AG04450 (cell line): ENCODE data around the gene SMARCA2. TPM values are rescaled to one million over a fixed set of nuclear protein-coding genes. Genes with fewer than 3 reads are reported as not detected.

Experiments used
- CTCF ChIA-PET: fragments of 300-600, 350-600 bp; formaldehyde crosslinking; extraction: SDS; loops from one replicate; lab custom pipeline; 2022; ENCODE audit warnings: antibody characterized with exemption, inconsistent platforms; lab: Charles Lee
- POLR2A ChIA-PET: fragments of 350-600 bp; formaldehyde crosslinking; extraction: SDS; loops from one replicate; lab custom pipeline; 2021; ENCODE audit warnings: antibody characterized with exemption, inconsistent platforms; lab: Yijun Ruan, JAX
- DNase-seq: peaks from one replicate; pipeline ENCODE4 v3.0.0-alpha.2; 2011; ENCODE audit warnings: low read depth, low spot score
- H3K27ac ChIP-seq: one replicate; pipeline ENCODE4 v1.5.1; 2012; ENCODE audit warnings: low read depth, low read length, control low read depth
- H3K27me3 ChIP-seq: one replicate; pipeline ENCODE4 v1.6.0; 2012; ENCODE audit warnings: low read length; ENCODE audit not compliant: control insufficient read depth, insufficient read depth
- H3K4me3 ChIP-seq: 2 replicates; pipeline ENCODE4 v1.5.1; 2011; ENCODE audit warnings: mild to moderate bottlenecking, low read depth, low read length, control low read depth
- H3K9me3 ChIP-seq: 2 replicates; pipeline ENCODE4 v1.5.1; 2012; ENCODE audit warnings: low read length; ENCODE audit not compliant: control insufficient read depth, insufficient read depth
- polyA plus RNA-seq: library from polyadenylated mRNA; depleted of rRNA; stranded (reverse); fragments of >200 nt; gene quantifications from 2 replicates; pipeline ENCODE4 v1.2.3, GENCODE V29; 2011
- TF ChIP-seq, protein P1 (sequence below): IDR thresholded peaks from 2 replicates; pipeline ENCODE4 v1.5.1; 2011; ENCODE audit warnings: low read depth, low read length, control low read depth, inconsistent platforms

SMARCA2 gene
- polyA plus RNA-seq, 1 experiment = 51.2 TPM

DNA sequence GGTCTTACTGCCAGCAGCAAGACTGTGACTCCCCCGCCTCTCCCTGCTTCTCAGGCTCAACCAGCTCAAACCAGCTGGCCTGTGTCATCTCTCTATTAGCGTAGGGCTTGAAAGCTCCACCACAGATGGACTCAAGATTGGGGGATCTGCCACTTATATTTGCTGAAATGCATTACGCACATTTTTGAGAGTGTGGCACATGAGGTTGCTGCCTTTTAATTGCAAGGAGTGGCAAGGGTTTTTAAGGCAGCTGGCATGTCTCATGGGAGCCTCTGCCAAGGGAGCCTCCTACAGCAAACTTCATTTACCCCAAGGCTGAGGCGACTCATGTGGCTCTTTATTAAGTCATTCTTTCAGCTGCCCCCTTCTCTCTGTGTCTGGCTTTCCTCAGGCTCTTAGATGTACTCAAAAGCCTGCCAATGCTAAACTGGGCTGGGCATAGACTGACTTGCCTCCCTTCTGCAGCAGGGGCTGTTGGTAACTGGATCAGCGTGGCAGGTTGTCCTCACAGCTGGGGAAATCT lies 219.3 kb downstream of the SMARCA2 start:
- no peak for DNase-seq
- TF ChIP-seq, protein P1, sequence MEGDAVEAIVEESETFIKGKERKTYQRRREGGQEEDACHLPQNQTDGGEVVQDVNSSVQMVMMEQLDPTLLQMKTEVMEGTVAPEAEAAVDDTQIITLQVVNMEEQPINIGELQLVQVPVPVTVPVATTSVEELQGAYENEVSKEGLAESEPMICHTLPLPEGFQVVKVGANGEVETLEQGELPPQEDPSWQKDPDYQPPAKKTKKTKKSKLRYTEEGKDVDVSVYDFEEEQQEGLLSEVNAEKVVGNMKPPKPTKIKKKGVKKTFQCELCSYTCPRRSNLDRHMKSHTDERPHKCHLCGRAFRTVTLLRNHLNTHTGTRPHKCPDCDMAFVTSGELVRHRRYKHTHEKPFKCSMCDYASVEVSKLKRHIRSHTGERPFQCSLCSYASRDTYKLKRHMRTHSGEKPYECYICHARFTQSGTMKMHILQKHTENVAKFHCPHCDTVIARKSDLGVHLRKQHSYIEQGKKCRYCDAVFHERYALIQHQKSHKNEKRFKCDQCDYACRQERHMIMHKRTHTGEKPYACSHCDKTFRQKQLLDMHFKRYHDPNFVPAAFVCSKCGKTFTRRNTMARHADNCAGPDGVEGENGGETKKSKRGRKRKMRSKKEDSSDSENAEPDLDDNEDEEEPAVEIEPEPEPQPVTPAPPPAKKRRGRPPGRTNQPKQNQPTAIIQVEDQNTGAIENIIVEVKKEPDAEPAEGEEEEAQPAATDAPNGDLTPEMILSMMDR = no peak
- no peaks in the 10 kb centered on the region for H3K27me3 ChIP-seq
- no peaks in the 10 kb centered on the region for H3K9me3 ChIP-seq
- no peak overlapping the region for H3K4me3 ChIP-seq
- no peak overlapping the region for H3K27ac ChIP-seq
- CTCF ChIA-PET = interaction anchor here (0.6 to 0.7 kb wide), 2 partner anchors 102 to 166 kb away, joined by 3 to 4 read pairs; no protein-coding TSS in a partner anchor
- POLR2A ChIA-PET = no interaction called here

GRCh38 chr9:2235623-2236022 lies 220.5 kb downstream of the SMARCA2 start:
- Histone ChIP-seq H3K27me3 (no peaks in the 10 kb centered on the region), H3K9me3 (no peaks in the 10 kb centered on the region), H3K27ac (no peak overlapping the region), H3K4me3 (no peak overlapping the region)
- ChIA-PET POLR2A (no interaction called here), CTCF (interaction anchor here (1.4 kb wide), 1 partner anchor 492 kb away, joined by 3 read pairs; no protein-coding TSS in a partner anchor)
- TF ChIP-seq, protein P1 = no peak
- DNase-seq = no peak

DNA sequence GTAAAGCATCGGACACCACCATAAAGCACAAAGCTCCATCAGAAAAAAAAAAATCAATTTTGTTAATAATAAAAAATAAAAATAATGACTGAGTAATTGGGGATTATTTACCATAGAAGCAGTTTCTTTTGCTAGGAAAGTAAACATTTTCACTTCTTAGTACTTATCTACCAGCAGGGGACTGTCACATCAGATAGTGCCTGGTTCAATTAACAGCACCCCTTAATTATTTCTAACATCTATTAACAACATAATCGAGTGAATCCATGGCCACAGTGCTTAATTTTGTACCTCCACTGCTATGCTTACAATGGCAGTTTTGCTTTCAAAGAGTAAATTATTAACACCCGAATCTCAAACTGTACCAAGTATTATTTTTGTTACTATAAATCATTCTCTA lies 221.7 kb downstream of the SMARCA2 start:
- CTCF ChIA-PET = interaction anchor here (1.0 kb wide), 1 partner anchor 115 kb away, joined by 3 read pairs; no protein-coding TSS in a partner anchor

DNA sequence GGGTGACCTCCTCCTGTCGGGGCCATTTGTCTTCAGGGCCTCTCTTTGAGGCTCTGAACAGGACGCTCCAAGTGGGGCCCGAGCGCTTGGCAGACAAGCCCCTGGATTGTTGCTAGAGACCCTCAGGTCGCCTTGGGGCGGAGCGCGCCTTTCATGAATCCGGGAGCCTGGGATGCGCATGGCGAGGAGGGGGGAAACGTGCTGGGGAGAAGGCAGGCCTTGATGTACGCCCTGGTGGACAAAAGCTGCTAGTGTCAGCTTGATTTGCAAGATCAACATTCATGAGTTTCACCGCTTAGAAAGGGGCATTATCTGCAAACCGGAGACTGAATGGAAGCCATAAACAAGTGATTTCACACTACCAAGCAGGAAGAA lies 226.3 kb downstream of the SMARCA2 start:
- POLR2A ChIA-PET = interaction anchor here (0.9 kb wide), 1 partner anchor 262 kb away, joined by 3 read pairs; no protein-coding TSS in a partner anchor
- CTCF ChIA-PET = interaction anchor here (0.5 to 2.2 kb wide), 7 partner anchors 11 to 569 kb away, joined by 3 to 10 read pairs (median 4); no protein-coding TSS in a partner anchor
- TF ChIP-seq, protein P1 = peak; percentile 55
- peak; percentile 75 for DNase-seq
- H3K27ac ChIP-seq = peak overlapping the region; percentile 25
- peaks cover 5% of the 10 kb centered on the region for H3K27me3 ChIP-seq
- peak overlapping the region; percentile 65 for H3K4me3 ChIP-seq
- H3K9me3 ChIP-seq = no peaks in the 10 kb centered on the region; the same call in 1 of the 2 replicates

More for the DNA sequence above, 221.7 kb downstream of the SMARCA2 start:
- TF ChIP-seq, protein P1 = no peak
- no peak for DNase-seq
- Histone ChIP-seq H3K27ac (no peak overlapping the region), H3K9me3 (no peaks in the 10 kb centered on the region; the same call in 1 of the 2 replicates), H3K27me3 (no peaks in the 10 kb centered on the region), H3K4me3 (no peak overlapping the region)
- POLR2A ChIA-PET = no interaction called here
